Liver (tissue), 9 donors: ENCODE results near the gene GSK3A. TPM values are rescaled to one million over a fixed set of nuclear protein-coding genes. Genes with fewer than 3 reads are reported as not detected.

Experiments used
- DNase-seq: peaks from one replicate; pipeline ENCODE4 v3.0.0-alpha.2; 2017; ENCODE audit warnings: low spot score
- H3K27ac ChIP-seq, 2 donors: one replicate each; pipeline ENCODE4 v1.7.0; 2013; ENCODE audit warnings: inconsistent platforms in 2 of 2, low read length in 2 of 2, control low read depth in 1 of 2, low read depth in 1 of 2, mild to moderate bottlenecking in 1 of 2
- H3K27me3 ChIP-seq, 4 donors: one replicate each; pipeline versions ENCODE4 v1.6.1 to v1.7.0; 2013; ENCODE audit warnings: low read length in 3 of 4, inconsistent platforms in 1 of 4, mild to moderate bottlenecking in 1 of 4, moderate library complexity in 1 of 4; ENCODE audit not compliant: control insufficient read depth in 4 of 4, insufficient read depth in 4 of 4
- H3K36me3 ChIP-seq, 4 donors: one replicate each; pipeline versions ENCODE4 v1.6.1 to v1.7.0; 2013; ENCODE audit warnings: low read length in 3 of 4, mild to moderate bottlenecking in 3 of 4, low read depth in 1 of 4, moderate library complexity in 1 of 4; ENCODE audit not compliant: control insufficient read depth in 4 of 4, insufficient read depth in 3 of 4
- H3K4me1 ChIP-seq, 4 donors: one replicate each; pipeline versions ENCODE4 v1.6.1 to v1.7.0; 2013; ENCODE audit warnings: low read length in 3 of 4, mild to moderate bottlenecking in 3 of 4, moderate library complexity in 1 of 4; ENCODE audit not compliant: control insufficient read depth in 4 of 4, insufficient read depth in 4 of 4
- H3K4me3 ChIP-seq, 3 donors: one replicate each; pipeline versions ENCODE4 v1.6.1 to v1.7.0; 2013; ENCODE audit warnings: low read length in 3 of 3, control low read depth in 1 of 3, low read depth in 1 of 3, mild to moderate bottlenecking in 1 of 3
- H3K9ac ChIP-seq, 2 donors: one replicate each; pipeline ENCODE4 v1.7.0; 2013; ENCODE audit warnings: low read length in 2 of 2, mild to moderate bottlenecking in 2 of 2, moderate library complexity in 2 of 2, control low read depth in 1 of 2, low read depth in 1 of 2
- H3K9me3 ChIP-seq, 4 donors: one replicate each; pipeline versions ENCODE4 v1.6.1 to v1.7.0; 2013; ENCODE audit warnings: low read length in 3 of 4; ENCODE audit not compliant: control insufficient read depth in 4 of 4
- EGR1 ChIP-seq, 2 donors: IDR thresholded peaks; 2 replicates each; pipeline ENCODE4 v1.6.1; 2016 to 2018; ENCODE audit warnings: antibody characterized with exemption in 2 of 2, low read depth in 2 of 2
- FOXA1 ChIP-seq: IDR thresholded peaks from 2 replicates; pipeline ENCODE4 v1.6.1; 2016; ENCODE audit warnings: antibody characterized with exemption
- FOXA2 ChIP-seq: IDR thresholded peaks from 2 replicates; pipeline ENCODE4 v1.6.1; 2016; ENCODE audit warnings: antibody characterized with exemption
- GABPA ChIP-seq, 2 donors: IDR thresholded peaks in 1 of 2; conservative IDR thresholded peaks in 1 of 2; 2 replicates each; pipeline ENCODE4 v1.6.1; 2016; ENCODE audit warnings: antibody characterized with exemption in 2 of 2, mild to moderate bottlenecking in 1 of 2, moderate library complexity in 1 of 2
- HNF4A ChIP-seq, 2 donors: conservative IDR thresholded peaks; 2 replicates each; pipeline ENCODE4 v1.6.1; 2016; ENCODE audit warnings: antibody characterized with exemption in 2 of 2, mild to moderate bottlenecking in 2 of 2
- HNF4G ChIP-seq: IDR thresholded peaks from 2 replicates; pipeline ENCODE4 v1.6.1; 2016; ENCODE audit warnings: antibody characterized with exemption
- JUND ChIP-seq, 2 donors: IDR thresholded peaks; 2 replicates each; pipeline ENCODE4 v1.6.1; 2016; ENCODE audit warnings: antibody characterized with exemption in 2 of 2
- NR2F2 ChIP-seq: IDR thresholded peaks from 2 replicates; pipeline ENCODE4 v1.6.1; 2016; ENCODE audit warnings: antibody characterized with exemption
- RAD21 ChIP-seq, 2 donors: IDR thresholded peaks; 2 replicates each; pipeline ENCODE4 v1.6.1; 2016; ENCODE audit warnings: antibody characterized with exemption in 2 of 2, mild to moderate bottlenecking in 2 of 2
- REST ChIP-seq: IDR thresholded peaks from 2 replicates; pipeline ENCODE4 v1.6.1; 2016; ENCODE audit warnings: antibody characterized with exemption, mild to moderate bottlenecking
- RXRA ChIP-seq, 2 donors: IDR thresholded peaks; 2 replicates each; pipeline ENCODE4 v1.6.1; 2017 to 2018; ENCODE audit warnings: antibody characterized with exemption in 2 of 2, mild to moderate bottlenecking in 1 of 2
- SP1 ChIP-seq: IDR thresholded peaks from 2 replicates; pipeline ENCODE4 v1.6.1; 2018; ENCODE audit warnings: antibody characterized with exemption, mild to moderate bottlenecking
- TAF1 ChIP-seq: conservative IDR thresholded peaks from 2 replicates; pipeline ENCODE4 v1.6.1; 2016; ENCODE audit warnings: antibody characterized with exemption, mild to moderate bottlenecking
- YY1 ChIP-seq: IDR thresholded peaks from 2 replicates; pipeline ENCODE4 v1.6.1; 2016; ENCODE audit warnings: antibody characterized with exemption, mild to moderate bottlenecking
- WGBS: extraction: QIAGEN DNeasy Blood & Tissue Kit; methylation state at CpG from one replicate; pipeline ENCODE4 v1.1.7; 2013; 5-methylcytosine and 5-hydroxymethylcytosine counted together
- polyA plus RNA-seq, 2 donors: library from polyadenylated mRNA; stranded (reverse) in 1 of 2; unstranded in 1 of 2; fragments of 200-250 nt in 1 of 2; fragments of >200 nt in 1 of 2; fragmentation: Nextera tagmentation in 1 of 2; extraction: Ambion mirVana in 1 of 2; gene quantifications; one replicate each; pipeline versions ENCODE4 v1.2.1 to v1.2.3, GENCODE V29; 2013 to 2015
- total RNA-seq, 2 donors: library from RNA; depleted of rRNA; stranded (reverse); fragments of >200 nt; gene quantifications; one replicate each; pipeline ENCODE4 v1.2.3, GENCODE V29; 2014
- TF ChIP-seq, protein P1 (sequence below): IDR thresholded peaks from 2 replicates; pipeline ENCODE4 v1.6.1; 2016; ENCODE audit warnings: antibody characterized with exemption
- TF ChIP-seq, protein P2 (sequence below): IDR thresholded peaks from 2 replicates; pipeline ENCODE4 v1.6.1; 2016; ENCODE audit warnings: antibody characterized with exemption
- TF ChIP-seq, protein P3 (sequence below): IDR thresholded peaks from 2 replicates; pipeline ENCODE4 v1.6.1; 2016; ENCODE audit warnings: antibody characterized with exemption
- TF ChIP-seq, protein P4 (sequence below): fragments of 150-350 bp; IDR thresholded peaks from 2 replicates; pipeline ENCODE4 v1.5.1; 2017; ENCODE audit warnings: improper control_type of control experiment, low read depth, low read length; ENCODE audit not compliant: missing input control
- donor health status: healthy.
- donor health status: healthy.
- donor health status: healthy.
- donor health status: healthy.
- donor health status: healthy.

The GSK3A gene
- total and polyA plus RNA-seq, 4 donors: 5.9 to 23.1 (median 13.0) TPM

DNA sequence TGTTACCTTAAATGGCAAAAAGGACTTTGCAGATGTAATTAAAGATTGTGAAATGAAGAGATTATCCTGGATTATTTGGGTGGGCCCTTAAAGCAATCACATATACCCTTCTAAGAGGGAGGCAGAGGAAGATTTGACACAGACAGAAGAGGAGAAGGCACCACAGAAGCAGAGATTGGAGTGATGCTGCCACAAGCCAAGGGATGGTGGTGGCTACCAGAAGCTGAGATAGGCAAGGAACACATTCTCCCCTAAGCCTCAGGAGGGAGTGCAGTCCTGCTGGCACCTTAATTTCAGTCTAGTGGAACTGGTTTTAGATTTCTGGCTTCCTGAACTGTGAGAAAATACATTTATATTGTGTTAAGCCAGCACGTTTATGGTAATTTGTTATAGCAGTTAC, 49.1 kb downstream of the GSK3A start (continued):
- TF ChIP-seq REST (no peak), SP1 (no peak)

- no peaks in the 10 kb centered on the region for H3K27me3 ChIP-seq
- H3K27ac ChIP-seq: no peak overlapping the region
- H3K36me3 ChIP-seq: no peaks in the 10 kb centered on the region
- 50% methylated on average over 3 of the region's 3 CpGs for WGBS
- H3K4me1 ChIP-seq: no peaks in the 10 kb centered on the region
- H3K9me3 ChIP-seq: peaks cover 0 to 5% (median 3%) of the 10 kb centered on the region in 4 donors
- H3K4me3 ChIP-seq: no peak overlapping the region
- no peak for TF ChIP-seq HNF4A (conservative IDR thresholded peaks at IDR 0.05)
- DNase-seq: no peak
- no peak overlapping the region for H3K9ac ChIP-seq
These were observed 50.5 kb downstream of the GSK3A start for GRCh38 chr19:42191855-42192254.

DNA sequence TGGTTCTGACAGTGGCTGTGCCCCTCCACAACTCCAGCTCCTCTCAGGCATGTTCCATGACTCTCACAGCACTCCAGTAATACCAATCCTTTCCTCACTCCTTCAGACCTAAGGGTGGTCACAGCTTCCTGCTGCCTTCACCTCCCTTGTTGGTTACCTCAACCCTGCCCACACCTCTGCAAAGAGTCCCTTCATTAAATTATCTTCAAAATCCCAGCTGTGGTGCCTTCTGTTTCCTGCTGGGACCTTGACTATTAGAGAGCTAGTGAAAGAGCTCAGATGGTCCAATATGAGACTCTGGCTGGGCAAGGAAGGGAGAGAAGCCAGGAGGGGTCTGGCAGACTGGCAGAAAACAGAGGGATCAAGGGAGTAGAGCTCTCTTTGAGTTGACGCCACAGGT, 51.1 kb downstream of the GSK3A start:
- no peak for DNase-seq
- Histone ChIP-seq H3K9ac (no peak overlapping the region), H3K4me1 (no peaks in the 10 kb centered on the region), H3K27ac (no peak overlapping the region), H3K9me3 (peaks cover 0 to 5% (median 3%) of the 10 kb centered on the region in 4 donors), H3K27me3 (no peaks in the 10 kb centered on the region), H3K4me3 (no peak overlapping the region), H3K36me3 (no peaks in the 10 kb centered on the region)
- TF ChIP-seq JUND (IDR thresholded peaks at IDR 0.05): no peak
- no peak for TF ChIP-seq HNF4G
- no peak for TF ChIP-seq RXRA (IDR thresholded peaks at IDR 0.05)
- no peak for TF ChIP-seq FOXA2
- no peak for TF ChIP-seq GABPA (IDR thresholded peaks at IDR 0.05 in 1 of 2, conservative IDR thresholded peaks at IDR 0.05 in 1 of 2)
- no peak for TF ChIP-seq YY1
- TF ChIP-seq, protein P1, sequence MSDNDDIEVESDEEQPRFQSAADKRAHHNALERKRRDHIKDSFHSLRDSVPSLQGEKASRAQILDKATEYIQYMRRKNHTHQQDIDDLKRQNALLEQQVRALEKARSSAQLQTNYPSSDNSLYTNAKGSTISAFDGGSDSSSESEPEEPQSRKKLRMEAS: no peak
- TF ChIP-seq, protein P2, sequence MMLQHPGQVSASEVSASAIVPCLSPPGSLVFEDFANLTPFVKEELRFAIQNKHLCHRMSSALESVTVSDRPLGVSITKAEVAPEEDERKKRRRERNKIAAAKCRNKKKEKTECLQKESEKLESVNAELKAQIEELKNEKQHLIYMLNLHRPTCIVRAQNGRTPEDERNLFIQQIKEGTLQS: no peak
- no peak for TF ChIP-seq EGR1 (IDR thresholded peaks at IDR 0.05; ENCODE audit: low read depth in 2 of 2)
- TF ChIP-seq, protein P3, sequence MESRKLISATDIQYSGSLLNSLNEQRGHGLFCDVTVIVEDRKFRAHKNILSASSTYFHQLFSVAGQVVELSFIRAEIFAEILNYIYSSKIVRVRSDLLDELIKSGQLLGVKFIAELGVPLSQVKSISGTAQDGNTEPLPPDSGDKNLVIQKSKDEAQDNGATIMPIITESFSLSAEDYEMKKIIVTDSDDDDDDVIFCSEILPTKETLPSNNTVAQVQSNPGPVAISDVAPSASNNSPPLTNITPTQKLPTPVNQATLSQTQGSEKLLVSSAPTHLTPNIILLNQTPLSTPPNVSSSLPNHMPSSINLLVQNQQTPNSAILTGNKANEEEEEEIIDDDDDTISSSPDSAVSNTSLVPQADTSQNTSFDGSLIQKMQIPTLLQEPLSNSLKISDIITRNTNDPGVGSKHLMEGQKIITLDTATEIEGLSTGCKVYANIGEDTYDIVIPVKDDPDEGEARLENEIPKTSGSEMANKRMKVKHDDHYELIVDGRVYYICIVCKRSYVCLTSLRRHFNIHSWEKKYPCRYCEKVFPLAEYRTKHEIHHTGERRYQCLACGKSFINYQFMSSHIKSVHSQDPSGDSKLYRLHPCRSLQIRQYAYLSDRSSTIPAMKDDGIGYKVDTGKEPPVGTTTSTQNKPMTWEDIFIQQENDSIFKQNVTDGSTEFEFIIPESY: no peak
- TF ChIP-seq RAD21 (IDR thresholded peaks at IDR 0.05): no peak
- no peak for TF ChIP-seq SP1
- no peak for TF ChIP-seq NR2F2
- no peak for TF ChIP-seq FOXA1
- TF ChIP-seq, protein P4, sequence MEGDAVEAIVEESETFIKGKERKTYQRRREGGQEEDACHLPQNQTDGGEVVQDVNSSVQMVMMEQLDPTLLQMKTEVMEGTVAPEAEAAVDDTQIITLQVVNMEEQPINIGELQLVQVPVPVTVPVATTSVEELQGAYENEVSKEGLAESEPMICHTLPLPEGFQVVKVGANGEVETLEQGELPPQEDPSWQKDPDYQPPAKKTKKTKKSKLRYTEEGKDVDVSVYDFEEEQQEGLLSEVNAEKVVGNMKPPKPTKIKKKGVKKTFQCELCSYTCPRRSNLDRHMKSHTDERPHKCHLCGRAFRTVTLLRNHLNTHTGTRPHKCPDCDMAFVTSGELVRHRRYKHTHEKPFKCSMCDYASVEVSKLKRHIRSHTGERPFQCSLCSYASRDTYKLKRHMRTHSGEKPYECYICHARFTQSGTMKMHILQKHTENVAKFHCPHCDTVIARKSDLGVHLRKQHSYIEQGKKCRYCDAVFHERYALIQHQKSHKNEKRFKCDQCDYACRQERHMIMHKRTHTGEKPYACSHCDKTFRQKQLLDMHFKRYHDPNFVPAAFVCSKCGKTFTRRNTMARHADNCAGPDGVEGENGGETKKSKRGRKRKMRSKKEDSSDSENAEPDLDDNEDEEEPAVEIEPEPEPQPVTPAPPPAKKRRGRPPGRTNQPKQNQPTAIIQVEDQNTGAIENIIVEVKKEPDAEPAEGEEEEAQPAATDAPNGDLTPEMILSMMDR: no peak
- TF ChIP-seq TAF1: no peak
- TF ChIP-seq REST: no peak
- no peak for TF ChIP-seq HNF4A (conservative IDR thresholded peaks at IDR 0.05)
- WGBS: 76% methylated on average over 1 of the region's 1 CpG
